ENCODE results near the gene GPR37L1.

GPR37L1 gene

DNA sequence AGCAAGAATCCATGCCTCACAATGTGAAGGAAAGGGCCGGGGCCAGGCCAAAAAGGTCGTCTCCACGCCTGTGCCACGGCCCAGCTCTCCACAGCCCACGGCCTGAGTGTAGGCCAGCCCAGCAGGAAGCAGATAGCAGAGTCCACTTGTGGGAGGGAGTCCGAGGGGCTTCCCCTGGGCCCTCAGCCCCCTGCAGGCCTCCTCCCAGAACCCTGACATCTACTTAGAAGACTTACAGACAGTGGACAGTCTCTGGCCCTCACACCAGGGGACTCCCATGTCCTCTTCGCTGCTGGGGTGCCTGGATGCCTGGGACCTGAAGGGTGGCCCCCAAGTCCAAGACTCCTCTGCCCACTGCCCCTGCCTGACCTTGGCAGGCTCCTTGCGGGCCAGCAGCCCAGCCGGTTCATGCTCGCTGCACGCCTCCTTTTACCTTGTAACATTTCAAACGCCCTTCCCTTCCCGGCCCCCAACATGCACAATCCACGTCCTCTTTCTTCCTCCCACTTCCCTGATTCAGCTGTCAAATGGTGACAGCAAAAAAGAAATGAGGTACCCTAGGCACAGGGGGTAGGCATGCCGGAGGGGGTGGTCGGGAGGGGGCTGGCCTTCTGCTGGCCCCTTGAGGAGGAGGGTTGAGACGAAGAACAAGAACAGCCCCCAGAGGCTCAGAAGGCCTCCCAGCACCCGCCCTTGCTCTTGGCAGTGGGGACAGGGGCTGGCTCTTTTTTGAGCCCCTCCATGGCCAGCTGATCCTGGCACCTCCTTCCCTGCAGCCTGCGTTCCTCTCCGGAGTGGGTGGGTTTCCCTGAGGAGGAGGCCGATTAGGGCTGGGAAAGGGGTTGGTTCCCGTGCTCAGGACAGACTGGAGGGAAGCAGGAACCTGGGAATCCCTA is 38.7 kb downstream of the GPR37L1 start:
- ChIA-PET POLR2A (interaction anchor here (0.6 kb wide), 1 partner anchor 10 kb away, joined by 4 read pairs; no protein-coding TSS in a partner anchor), CTCF (interaction anchor here (0.9 to 3.3 kb wide), 9 partner anchors 10 to 162 kb away, joined by 3 to 15 read pairs (median 6); no protein-coding TSS in a partner anchor)
- no peak for TF ChIP-seq CTCF (IDR thresholded peaks at IDR 0.05; ENCODE audit: control extremely low read depth, extremely low read depth, low read depth, missing control alignments)
- DNase-seq (ENCODE audit: extremely low spot score) = peak; percentile 50

DNA sequence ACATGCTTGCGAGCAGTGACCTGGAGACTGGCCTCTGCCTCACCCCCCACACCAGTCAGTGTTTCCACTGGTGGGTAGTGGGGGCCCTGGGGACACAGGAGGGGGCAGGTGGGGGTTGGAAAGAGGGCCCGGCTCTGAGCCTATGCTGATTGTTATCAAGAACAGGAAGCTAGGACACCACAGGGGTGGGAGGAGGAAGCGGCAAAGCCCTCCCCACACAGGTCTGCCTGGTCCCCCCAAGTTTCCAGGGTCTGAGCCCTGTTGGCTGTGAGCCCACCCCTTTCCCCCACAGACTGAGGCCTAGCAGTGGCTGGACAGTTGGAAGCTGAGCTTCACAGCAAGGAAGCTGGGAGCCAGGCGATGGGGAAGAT is 39.3 kb downstream of the GPR37L1 start:
- DNase-seq (ENCODE audit: extremely low spot score) = peak; percentile 71
- no peak for TF ChIP-seq CTCF (IDR thresholded peaks at IDR 0.05; ENCODE audit: control extremely low read depth, extremely low read depth, low read depth, missing control alignments)
- ChIA-PET CTCF (interaction anchor here (0.9 to 2.6 kb wide), 7 partner anchors 8 to 556 kb away, joined by 3 to 15 read pairs (median 4); no protein-coding TSS in a partner anchor), POLR2A (interaction anchor here (1.0 kb wide), 1 partner anchor 27 kb away, joined by 3 read pairs; no protein-coding TSS in a partner anchor)

- DNase-seq (ENCODE audit: extremely low spot score) = no peak
- POLR2A ChIA-PET = interaction anchor here (1.0 kb wide), 1 partner anchor 28 kb away, joined by 3 read pairs; no protein-coding TSS in a partner anchor
- CTCF ChIA-PET = interaction anchor here (0.9 to 2.6 kb wide), 10 partner anchors 8 to 556 kb away, joined by 3 to 15 read pairs (median 4); no protein-coding TSS in a partner anchor
- no peak for TF ChIP-seq CTCF (IDR thresholded peaks at IDR 0.05; ENCODE audit: control extremely low read depth, extremely low read depth, low read depth, missing control alignments)
These were observed 39.9 kb downstream of the GPR37L1 start for GRCh38 chr1:202162418-202163280.

GRCh38 chr1:202163281-202164270 is 40.9 kb downstream of the GPR37L1 start:
- TF ChIP-seq CTCF (IDR thresholded peaks at IDR 0.05; ENCODE audit: control extremely low read depth, extremely low read depth, low read depth, missing control alignments) = no peak
- DNase-seq (ENCODE audit: extremely low spot score) = no peak
- ChIA-PET CTCF (interaction anchor here (1.0 to 2.6 kb wide), 10 partner anchors 9 to 555 kb away, joined by 3 to 15 read pairs (median 4); no protein-coding TSS in a partner anchor), POLR2A (no interaction called here)

- POLR2A ChIA-PET = interaction anchor here (1.0 kb wide), 1 partner anchor 10 kb away, joined by 4 read pairs; no protein-coding TSS in a partner anchor
- peak; percentile 86 for DNase-seq (ENCODE audit: extremely low spot score)
- CTCF ChIA-PET = interaction anchor here (0.8 to 2.0 kb wide), 4 partner anchors 9 to 29 kb away, joined by 3 to 8 read pairs (median 5); partner anchors contain the start of gene LGR6
- TF ChIP-seq CTCF (IDR thresholded peaks at IDR 0.05; ENCODE audit: control extremely low read depth, extremely low read depth, low read depth, missing control alignments) = no peak
These were observed 41.7 kb downstream of the GPR37L1 start for GRCh38 chr1:202164271-202165037.
